ENCODE data around the gene LCN1. TPM values are rescaled to one million over a fixed set of nuclear protein-coding genes. Genes with fewer than 3 reads are reported as not detected.

LCN1 gene
- total and polyA plus RNA-seq, 2 of the 8 experiments (the other 6 are each of a cell fraction or from before 2014, with no cell fraction given): not detected

DNA sequence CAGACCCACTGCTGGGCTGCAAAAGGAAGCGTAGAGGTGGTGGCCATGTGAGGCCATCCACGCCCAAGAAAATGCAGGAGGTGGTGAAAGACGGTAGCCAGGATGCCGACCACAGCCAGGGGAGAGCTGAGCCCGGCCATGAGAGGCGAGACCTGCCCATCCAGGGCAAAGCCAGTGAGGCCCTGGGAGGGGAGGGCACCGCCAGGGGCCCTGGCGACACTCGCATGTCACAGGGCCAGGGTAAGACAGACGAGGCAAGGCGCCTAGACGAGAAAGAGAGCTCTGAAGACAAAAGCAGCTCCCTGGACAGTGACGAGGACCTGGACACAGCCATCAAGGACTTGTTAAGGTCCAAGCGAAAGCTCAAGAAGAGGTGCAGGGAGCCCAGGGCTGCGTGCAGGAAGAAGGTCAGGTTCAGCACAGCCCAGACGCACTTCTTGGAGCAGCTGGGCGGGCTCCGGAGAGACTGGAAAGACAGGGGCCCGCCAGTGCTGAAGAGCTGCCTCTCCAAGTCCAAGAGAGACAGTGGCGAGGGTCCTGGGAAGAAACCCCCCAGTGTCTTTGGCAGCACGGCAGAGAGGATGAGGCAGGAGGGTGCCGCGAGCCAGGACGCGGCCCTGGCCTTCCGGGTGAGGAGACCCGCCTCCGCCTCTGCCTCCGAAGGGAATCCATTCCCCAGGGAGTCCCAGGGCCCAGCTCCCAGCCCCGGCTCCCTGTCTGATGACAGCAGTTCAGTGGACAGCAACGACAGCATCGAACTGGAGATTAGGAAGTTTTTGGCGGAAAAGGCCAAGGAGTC is 34.8 kb upstream of the LCN1 start:
- H2BK5ac ChIP-seq (ENCODE audit: low read depth, low read length): no peak overlapping the region
- H3K27me3 ChIP-seq (replicated peaks in 1 of 4; ENCODE audit: control insufficient read depth in 3 of 4, extremely low read depth in 1 of 4, insufficient read depth in 3 of 4, low read length in 3 of 4): no peaks in the 10 kb centered on the region; a peak in 1 of 7 replicates
- H4K20me1 ChIP-seq (replicated peaks in 1 of 2; ENCODE audit: control insufficient read depth in 1 of 2, insufficient read depth in 2 of 2, low read length in 2 of 2): peaks cover 9% of the 10 kb centered on the region in 2 experiments
- DNase-seq (ENCODE audit: low read depth in 1 of 2, low spot score in 2 of 2): no peak
- no peak overlapping the region for H3K56ac ChIP-seq (replicated peaks; ENCODE audit: insufficient read length, low read depth, low read length)
- no peak overlapping the region for H2BK120ac ChIP-seq (replicated peaks; ENCODE audit: low read depth, low read length)
- H3K9ac ChIP-seq (replicated peaks in 1 of 4; ENCODE audit: extremely low read depth in 1 of 4, low read depth in 3 of 4, low read length in 3 of 4): no peak overlapping the region
- no peak overlapping the region for H3K4me2 ChIP-seq (ENCODE audit: insufficient read depth in 1 of 2, low read depth in 2 of 2, low read length in 2 of 2)
- POLR2A ChIA-PET (ENCODE audit: partially characterized antibody): interaction anchor here (0.9 to 1.4 kb wide), 3 partner anchors 8 to 31 kb away, joined by 3 to 4 read pairs (median 3); no protein-coding TSS in a partner anchor
- H2BK12ac ChIP-seq (ENCODE audit: low read depth, low read length): no peak overlapping the region
- H3K9me3 ChIP-seq (ENCODE audit: insufficient read depth in 2 of 2, low read depth in 1 of 2, low read length in 1 of 2): no peaks in the 10 kb centered on the region
- no peaks in the 10 kb centered on the region; the same call in 1 of the 2 replicates for H3K79me1 ChIP-seq (ENCODE audit: low read depth, low read length)
- H3K23ac ChIP-seq (ENCODE audit: insufficient read length): no peak overlapping the region
- no peaks in the 10 kb centered on the region for H3K23me2 ChIP-seq (ENCODE audit: low read depth, low read length)
- no peak overlapping the region for H2AFZ ChIP-seq (ENCODE audit: low read length)
- 90% methylated on average over 23 of the region's 33 CpGs; no CpG with 5 or more reads in 1 of the 2 experiments for WGBS, 2 experiments (ENCODE audit: extremely low coverage in 1 of 2, insufficient coverage in 1 of 2, insufficient read length in 1 of 2, insufficient replicate concordance in 2 of 2, low coverage in 1 of 2, low lambda C conversion rate in 2 of 2, missing lambda C conversion rate in 1 of 2)
- no peak overlapping the region for H3K18ac ChIP-seq (ENCODE audit: extremely low read depth, low read length)
- no peak overlapping the region for H3K4ac ChIP-seq (replicated peaks; ENCODE audit: insufficient read length, low read depth, low read length)
- no peak overlapping the region for H3K14ac ChIP-seq (ENCODE audit: insufficient read length)
- H3K36me3 ChIP-seq (ENCODE audit: control insufficient read depth in 2 of 4, insufficient read depth in 4 of 4, low read length in 3 of 4): peaks cover 17 to 50% (median 42%) of the 10 kb centered on the region in 4 experiments
- CTCF ChIA-PET (ENCODE audit: partially characterized antibody): interaction anchor here (1.2 to 1.3 kb wide), 2 partner anchors 13 to 18 kb away, joined by 3 to 7 read pairs; no protein-coding TSS in a partner anchor
- no peak overlapping the region for H4K91ac ChIP-seq (replicated peaks; ENCODE audit: insufficient read length, low read length)
- no peak for FAIRE-seq
- H3K4me3 ChIP-seq (ENCODE audit: extremely low read depth in 1 of 4, insufficient read depth in 2 of 4, low read depth in 3 of 4, low read length in 4 of 4): no peak overlapping the region
- H4K8ac ChIP-seq (ENCODE audit: extremely low read depth, insufficient read depth, low read length): no peak overlapping the region
- no peak overlapping the region for H2BK15ac ChIP-seq (ENCODE audit: low read length)
- H3K27ac ChIP-seq (ENCODE audit: low read depth, low read length): no peak overlapping the region
- H4K5ac ChIP-seq (ENCODE audit: insufficient read length, low read depth, low read length): no peak overlapping the region
- H3K79me2 ChIP-seq (ENCODE audit: control insufficient read depth in 1 of 2, insufficient read depth in 2 of 2, low read length in 2 of 2): peaks cover 0 to 12% of the 10 kb centered on the region in 2 experiments; a peak in 2 of 4 replicates
- no peak overlapping the region for H2AK5ac ChIP-seq (ENCODE audit: low read depth, low read length)
- peaks cover 0 to 2% (median 0%) of the 10 kb centered on the region in 4 experiments; a peak in 3 of 7 replicates for H3K4me1 ChIP-seq (replicated peaks in 1 of 4; ENCODE audit: control insufficient read depth in 3 of 4, insufficient read depth in 4 of 4, low read length in 3 of 4)
- TF ChIP-seq ZNF274 (IDR thresholded peaks at IDR 0.05; ENCODE audit: borderline replicate concordance, extremely low read depth, low read length) (no peak), RFX5 (IDR thresholded peaks at IDR 0.05; ENCODE audit: borderline replicate concordance, low read depth, low read length) (no peak), SIN3A (conservative IDR thresholded peaks at IDR 0.05 in 1 of 2, IDR thresholded peaks at IDR 0.05 in 1 of 2; ENCODE audit: low read depth in 1 of 2, low read length in 2 of 2) (no peak)
- TF ChIP-seq, protein P1, sequence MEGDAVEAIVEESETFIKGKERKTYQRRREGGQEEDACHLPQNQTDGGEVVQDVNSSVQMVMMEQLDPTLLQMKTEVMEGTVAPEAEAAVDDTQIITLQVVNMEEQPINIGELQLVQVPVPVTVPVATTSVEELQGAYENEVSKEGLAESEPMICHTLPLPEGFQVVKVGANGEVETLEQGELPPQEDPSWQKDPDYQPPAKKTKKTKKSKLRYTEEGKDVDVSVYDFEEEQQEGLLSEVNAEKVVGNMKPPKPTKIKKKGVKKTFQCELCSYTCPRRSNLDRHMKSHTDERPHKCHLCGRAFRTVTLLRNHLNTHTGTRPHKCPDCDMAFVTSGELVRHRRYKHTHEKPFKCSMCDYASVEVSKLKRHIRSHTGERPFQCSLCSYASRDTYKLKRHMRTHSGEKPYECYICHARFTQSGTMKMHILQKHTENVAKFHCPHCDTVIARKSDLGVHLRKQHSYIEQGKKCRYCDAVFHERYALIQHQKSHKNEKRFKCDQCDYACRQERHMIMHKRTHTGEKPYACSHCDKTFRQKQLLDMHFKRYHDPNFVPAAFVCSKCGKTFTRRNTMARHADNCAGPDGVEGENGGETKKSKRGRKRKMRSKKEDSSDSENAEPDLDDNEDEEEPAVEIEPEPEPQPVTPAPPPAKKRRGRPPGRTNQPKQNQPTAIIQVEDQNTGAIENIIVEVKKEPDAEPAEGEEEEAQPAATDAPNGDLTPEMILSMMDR (IDR thresholded peaks at IDR 0.05; ENCODE audit: control extremely low read depth in 1 of 3, insufficient read depth in 1 of 3, low read depth in 1 of 3, low read length in 3 of 3): no peak
- H2BK20ac ChIP-seq (ENCODE audit: low read length): no peak overlapping the region

All from H1 (cell line).